Measurements from ENCODE around the gene S100A7.
"Not testable (repeated sequence)": the region's sequence is repeated elsewhere in the genome, so short reads cannot be mapped to it uniquely, and the experiment has no call there.

DNA sequence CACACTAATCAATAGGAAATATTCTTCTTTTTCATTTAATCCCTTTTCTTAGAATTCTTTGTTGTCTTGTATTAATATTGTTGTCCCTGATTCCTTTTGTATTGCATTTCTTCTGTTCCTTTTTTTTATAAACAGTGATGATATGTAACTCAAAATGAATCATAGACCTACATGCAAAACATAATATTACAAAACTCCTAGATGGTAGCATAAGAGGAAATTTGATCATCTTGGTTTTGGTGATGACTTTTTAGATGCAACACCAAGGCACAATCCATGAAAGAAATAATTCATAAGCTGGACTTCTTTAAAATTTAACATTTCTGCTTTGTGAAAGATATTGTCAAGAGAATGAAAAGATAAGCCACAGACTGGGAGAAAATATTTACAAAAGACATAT lies 46.5 kb downstream of the S100A7 start:
- TF ChIP-seq, protein P1, sequence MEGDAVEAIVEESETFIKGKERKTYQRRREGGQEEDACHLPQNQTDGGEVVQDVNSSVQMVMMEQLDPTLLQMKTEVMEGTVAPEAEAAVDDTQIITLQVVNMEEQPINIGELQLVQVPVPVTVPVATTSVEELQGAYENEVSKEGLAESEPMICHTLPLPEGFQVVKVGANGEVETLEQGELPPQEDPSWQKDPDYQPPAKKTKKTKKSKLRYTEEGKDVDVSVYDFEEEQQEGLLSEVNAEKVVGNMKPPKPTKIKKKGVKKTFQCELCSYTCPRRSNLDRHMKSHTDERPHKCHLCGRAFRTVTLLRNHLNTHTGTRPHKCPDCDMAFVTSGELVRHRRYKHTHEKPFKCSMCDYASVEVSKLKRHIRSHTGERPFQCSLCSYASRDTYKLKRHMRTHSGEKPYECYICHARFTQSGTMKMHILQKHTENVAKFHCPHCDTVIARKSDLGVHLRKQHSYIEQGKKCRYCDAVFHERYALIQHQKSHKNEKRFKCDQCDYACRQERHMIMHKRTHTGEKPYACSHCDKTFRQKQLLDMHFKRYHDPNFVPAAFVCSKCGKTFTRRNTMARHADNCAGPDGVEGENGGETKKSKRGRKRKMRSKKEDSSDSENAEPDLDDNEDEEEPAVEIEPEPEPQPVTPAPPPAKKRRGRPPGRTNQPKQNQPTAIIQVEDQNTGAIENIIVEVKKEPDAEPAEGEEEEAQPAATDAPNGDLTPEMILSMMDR (IDR thresholded peaks at IDR 0.05; ENCODE audit: low read depth, low read length, poor library complexity, severe bottlenecking) = not testable (repeated sequence)
- not testable (repeated sequence) for TF ChIP-seq EZH2phosphoT487 (IDR thresholded peaks at IDR 0.05; ENCODE audit: borderline replicate concordance, low read length)

Data from DOHH2 (cell line).